GM21576 (cell line): ENCODE measurements around the gene RIN3.

Experiments used
- ATAC-seq: cut with Tn5 transposase; IDR thresholded peaks from one replicate; pipeline ENCODE4 v1.9.1; 2021; ENCODE audit warnings: mild to moderate bottlenecking, moderate library complexity; ENCODE audit not compliant: unreplicated experiment

The RIN3 gene

GRCh38 chr14:92513204-92513965 is at the start of gene RIN3:
RIN3 (plus strand) TSS chr14:92513781; CDS start chr14:92513933, 152 bp downstream.
- ATAC-seq = peak; percentile 59

GRCh38 chr14:92464156-92464555 is 49.4 kb upstream of the RIN3 start:
- ATAC-seq = no peak

GRCh38 chr14:92464716-92465115 is 48.9 kb upstream of the RIN3 start:
- no peak for ATAC-seq

GRCh38 chr14:92465353-92466055 is 48.1 kb upstream of the RIN3 start:
- ATAC-seq = no peak

GRCh38 chr14:92466059-92466458 is 47.5 kb upstream of the RIN3 start:
- no peak for ATAC-seq

- no peak for ATAC-seq
These were observed 44.1 kb upstream of the RIN3 start for GRCh38 chr14:92469515-92469914.

GRCh38 chr14:92470215-92470614 is 43.4 kb upstream of the RIN3 start:
- ATAC-seq = no peak

GRCh38 chr14:92470811-92471210 is 42.8 kb upstream of the RIN3 start:
- ATAC-seq = no peak

- no peak for ATAC-seq
These were observed 41.7 kb upstream of the RIN3 start for GRCh38 chr14:92471919-92472318.

GRCh38 chr14:92472860-92473259 is 40.7 kb upstream of the RIN3 start:
- ATAC-seq = no peak

GRCh38 chr14:92473261-92473968 is 40.2 kb upstream of the RIN3 start:
- no peak for ATAC-seq

- ATAC-seq = no peak
These were observed 39.5 kb upstream of the RIN3 start for GRCh38 chr14:92473969-92474535.

- ATAC-seq = no peak
These were observed 38.5 kb upstream of the RIN3 start for GRCh38 chr14:92475037-92475436.

GRCh38 chr14:92475451-92476187 is 38.0 kb upstream of the RIN3 start:
- no peak for ATAC-seq

- no peak for ATAC-seq
These were observed 32.7 kb upstream of the RIN3 start for GRCh38 chr14:92480856-92481255.

GRCh38 chr14:92481386-92481785 is 32.2 kb upstream of the RIN3 start:
- ATAC-seq = no peak

- no peak for ATAC-seq
These were observed 31.6 kb upstream of the RIN3 start for GRCh38 chr14:92481811-92482555.

- no peak for ATAC-seq
These were observed 30.8 kb upstream of the RIN3 start for GRCh38 chr14:92482621-92483319.

GRCh38 chr14:92484132-92484823 is 29.3 kb upstream of the RIN3 start:
- ATAC-seq = no peak
